Smooth muscle cell (in vitro differentiated cells): ENCODE measurements around the gene SAV1. TPM values are rescaled to one million over a fixed set of nuclear protein-coding genes. Genes with fewer than 3 reads are reported as not detected.

Source experiments
- DNase-seq: peaks from one replicate; lab custom pipeline; 2025; ENCODE audit not compliant: unreplicated experiment; lab: John Stamatoyannopoulos, UW
- H2AFZ ChIP-seq: fragments of 200-600 bp; sonication (generic); 2 replicates; pipeline ENCODE4 v1.6.0; 2016; ENCODE audit warnings: antibody characterized with exemption, low read depth, mild to moderate bottlenecking
- H3F3A ChIP-seq: fragments of 200-600 bp; sonication (generic); 2 replicates; pipeline ENCODE4 v1.6.0; 2017; ENCODE audit warnings: antibody characterized with exemption, low read depth
- H3K27ac ChIP-seq: fragments of 200-600 bp; sonication (generic); 2 replicates; pipeline ENCODE4 v1.5.1; 2016; ENCODE audit warnings: low read depth, mild to moderate bottlenecking
- H3K27me3 ChIP-seq: fragments of 200-600 bp; sonication (generic); 2 replicates; pipeline ENCODE4 v1.6.1; 2016; ENCODE audit warnings: low read depth, mild to moderate bottlenecking
- H3K36me3 ChIP-seq: fragments of 200-600 bp; sonication (generic); 2 replicates; pipeline ENCODE4 v1.5.1; 2016; ENCODE audit warnings: low read depth
- H3K4me1 ChIP-seq: fragments of 200-600 bp; sonication (generic); 2 replicates; pipeline ENCODE4 v1.5.1; 2016; ENCODE audit warnings: low read depth
- H3K4me2 ChIP-seq: fragments of 200-600 bp; sonication (generic); 2 replicates; pipeline ENCODE4 v1.6.0; 2016; ENCODE audit warnings: mild to moderate bottlenecking
- H3K4me3 ChIP-seq: fragments of 200-600 bp; sonication (generic); 2 replicates; pipeline ENCODE4 v1.5.1; 2016; ENCODE audit warnings: mild to moderate bottlenecking
- H3K79me2 ChIP-seq: fragments of 200-600 bp; sonication (generic); 2 replicates; pipeline ENCODE4 v1.6.0; 2016; ENCODE audit warnings: low read depth, mild to moderate bottlenecking
- H3K9ac ChIP-seq: fragments of 200-600 bp; sonication (generic); 2 replicates; pipeline ENCODE4 v1.6.0; 2016; ENCODE audit warnings: low read depth
- H3K9me3 ChIP-seq: fragments of 200-600 bp; sonication (generic); replicated peaks from 2 replicates; pipeline ENCODE4 v1.5.1; 2016; ENCODE audit warnings: low read depth
- H4K20me1 ChIP-seq: fragments of 200-600 bp; sonication (generic); 2 replicates; pipeline ENCODE4 v1.6.0; 2016; ENCODE audit warnings: low read depth
- WGBS: methylation state at CpG from one replicate; pipeline ENCODE4 v1.1.7; 2016; ENCODE audit warnings: low lambda C conversion rate; 5-methylcytosine and 5-hydroxymethylcytosine counted together
- polyA plus RNA-seq: library from polyadenylated mRNA; unstranded; fragments of >200 nt; fragmentation: Nextera tagmentation; extraction: Ambion mirVana; gene quantifications from 2 replicates; pipeline ENCODE4 v1.2.1, GENCODE V29; 2016
- total RNA-seq: library from RNA; depleted of rRNA; stranded (reverse); fragments of >200 nt; gene quantifications from 2 replicates; pipeline ENCODE4 v1.2.3, GENCODE V29; 2014
- TF ChIP-seq, protein P1 (sequence below): fragments of 200-600 bp; sonication (generic); IDR thresholded peaks from 2 replicates; pipeline ENCODE4 v1.5.1; 2017; ENCODE audit warnings: borderline replicate concordance, mild to moderate bottlenecking, antibody characterized with exemption; ENCODE audit not compliant: insufficient read depth, poor library complexity, severe bottlenecking

The SAV1 gene
- total and polyA plus RNA-seq, 2 experiments from 2014 or later: 17.7 to 24.8 TPM

- 33% methylated on average over 5 of the region's 5 CpGs for WGBS
- Histone ChIP-seq H3K9me3 (no peaks in the 10 kb centered on the region), H4K20me1 (no peaks in the 10 kb centered on the region), H3K9ac (peak overlapping the region; percentile 79), H3K4me2 (peak overlapping the region; percentile 80), H2AFZ (no peak overlapping the region), H3K79me2 (no peaks in the 10 kb centered on the region), H3K4me1 (peaks cover 16% of the 10 kb centered on the region), H3K27ac (peak overlapping the region; percentile 93), H3K4me3 (peak overlapping the region; percentile 38), H3K36me3 (no peaks in the 10 kb centered on the region), H3K27me3 (no peaks in the 10 kb centered on the region), H3F3A (no peaks in the 10 kb centered on the region)
- DNase-seq: no peak
- TF ChIP-seq, protein P1, sequence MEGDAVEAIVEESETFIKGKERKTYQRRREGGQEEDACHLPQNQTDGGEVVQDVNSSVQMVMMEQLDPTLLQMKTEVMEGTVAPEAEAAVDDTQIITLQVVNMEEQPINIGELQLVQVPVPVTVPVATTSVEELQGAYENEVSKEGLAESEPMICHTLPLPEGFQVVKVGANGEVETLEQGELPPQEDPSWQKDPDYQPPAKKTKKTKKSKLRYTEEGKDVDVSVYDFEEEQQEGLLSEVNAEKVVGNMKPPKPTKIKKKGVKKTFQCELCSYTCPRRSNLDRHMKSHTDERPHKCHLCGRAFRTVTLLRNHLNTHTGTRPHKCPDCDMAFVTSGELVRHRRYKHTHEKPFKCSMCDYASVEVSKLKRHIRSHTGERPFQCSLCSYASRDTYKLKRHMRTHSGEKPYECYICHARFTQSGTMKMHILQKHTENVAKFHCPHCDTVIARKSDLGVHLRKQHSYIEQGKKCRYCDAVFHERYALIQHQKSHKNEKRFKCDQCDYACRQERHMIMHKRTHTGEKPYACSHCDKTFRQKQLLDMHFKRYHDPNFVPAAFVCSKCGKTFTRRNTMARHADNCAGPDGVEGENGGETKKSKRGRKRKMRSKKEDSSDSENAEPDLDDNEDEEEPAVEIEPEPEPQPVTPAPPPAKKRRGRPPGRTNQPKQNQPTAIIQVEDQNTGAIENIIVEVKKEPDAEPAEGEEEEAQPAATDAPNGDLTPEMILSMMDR: no peak
Observed at GRCh38 chr14:50600849-50601248, 67.3 kb downstream of the SAV1 start.

- peaks cover 16% of the 10 kb centered on the region for H3K4me1 ChIP-seq
- WGBS: 23% methylated on average over 4 of the region's 4 CpGs
Observed at GRCh38 chr14:50599700-50600444, 68.2 kb downstream of the SAV1 start.

GRCh38 chr14:50598765-50599164 lies 69.3 kb downstream of the SAV1 start:
- Histone ChIP-seq H4K20me1 (no peaks in the 10 kb centered on the region), H3K4me1 (peaks cover 16% of the 10 kb centered on the region), H3F3A (no peaks in the 10 kb centered on the region), H3K36me3 (no peaks in the 10 kb centered on the region), H3K4me2 (no peak overlapping the region), H3K9me3 (no peaks in the 10 kb centered on the region), H3K9ac (no peak overlapping the region), H2AFZ (no peak overlapping the region), H3K4me3 (no peak overlapping the region), H3K27ac (no peak overlapping the region), H3K79me2 (no peaks in the 10 kb centered on the region), H3K27me3 (no peaks in the 10 kb centered on the region)
- no peak for DNase-seq
- TF ChIP-seq, protein P1: no peak

More at GRCh38 chr14:50599700-50600444, 68.2 kb downstream of the SAV1 start:
- H3K9ac ChIP-seq: peak overlapping the region; percentile 79
- peak overlapping the region; percentile 38 for H3K4me3 ChIP-seq
- TF ChIP-seq, protein P1: peak; percentile 57
- H3K27me3 ChIP-seq: no peaks in the 10 kb centered on the region
- no peaks in the 10 kb centered on the region for H3K9me3 ChIP-seq
- no peaks in the 10 kb centered on the region for H3F3A ChIP-seq
- H3K79me2 ChIP-seq: no peaks in the 10 kb centered on the region
- peak overlapping the region; percentile 80 for H3K4me2 ChIP-seq
- no peak for DNase-seq
- H4K20me1 ChIP-seq: no peaks in the 10 kb centered on the region
- H3K27ac ChIP-seq: peak overlapping the region; percentile 93
- peak overlapping the region; percentile 81 for H2AFZ ChIP-seq
- no peaks in the 10 kb centered on the region for H3K36me3 ChIP-seq
